Spleen (tissue), 7 donors: ENCODE measurements around the gene CDK13.

ENCODE experiments used
- CTCF ChIP-seq, 11 experiments: fragments of 200-600 bp in 7 of 11; fragments of 450-650 bp in 4 of 11; sonication (generic) in 4 of 11; IDR thresholded peaks in 8 of 11; conservative IDR thresholded peaks in 3 of 11; 1 replicate in 7 of 11; 2 replicates in 4 of 11; pipeline versions ENCODE4 v1.4.0 to v1.8.0; 2016 to 2021; ENCODE audit warnings: antibody characterized with exemption in 11 of 11, inconsistent platforms in 4 of 11, mild to moderate bottlenecking in 1 of 11
- POLR2A ChIP-seq, 3 donors: fragments of 450-650 bp; IDR thresholded peaks; one replicate each; pipeline ENCODE4 v1.5.1; 2017; ENCODE audit warnings: antibody characterized with exemption in 3 of 3, mild to moderate bottlenecking in 1 of 3
- donor health status: DM: no; HTN: no; CAD: no; lungs with moderate emphysema.
- donor health status: DM: no; HTN: no; CAD: no.
- donor health status: DM: no; HTN: no; CAD: no.

GRCh38 chr7:39911167-39911566, 38.9 kb upstream of the CDK13 start:
- TF ChIP-seq POLR2A (IDR thresholded peaks at IDR 0.05): no peak
- no peak for TF ChIP-seq CTCF (IDR thresholded peaks at IDR 0.05 in 8 of 11, conservative IDR thresholded peaks at IDR 0.05 in 3 of 11)
